Naive B cell (primary cell): Measurements from ENCODE around the gene CFAP298. TPM values are rescaled to one million over a fixed set of nuclear protein-coding genes. Genes with fewer than 3 reads are reported as not detected.

ENCODE experiments used
- ATAC-seq, 2 donors: fragments of 150-1000 bp; cut with Tn5 transposase; 2 replicates each; pipeline ENCODE4 v1.10.0; 2021; ENCODE audit warnings: low read depth in 2 of 2, mild to moderate bottlenecking in 2 of 2, moderate library complexity in 2 of 2
- DNase-seq: peaks from one replicate; pipeline ENCODE4 v3.0.0; 2022
- H3K27ac Mint-ChIP-seq, 6 donors: one replicate each; pipeline ENCODE4 v1.8.0; 2020 to 2022; ENCODE audit warnings: mild to moderate bottlenecking in 6 of 6, mixed read lengths in 6 of 6, moderate library complexity in 5 of 6, inconsistent platforms in 2 of 6
- H3K27me3 Mint-ChIP-seq, 3 donors: one replicate each; pipeline ENCODE4 v1.8.0; 2021 to 2022; ENCODE audit warnings: mixed read lengths in 3 of 3, mild to moderate bottlenecking in 1 of 3
- H3K36me3 Mint-ChIP-seq, 2 donors: one replicate each; pipeline ENCODE4 v1.8.0; 2020 to 2022; ENCODE audit warnings: mixed read lengths in 2 of 2, inconsistent platforms in 1 of 2, mild to moderate bottlenecking in 1 of 2
- H3K4me1 Mint-ChIP-seq, 3 donors: one replicate each; pipeline ENCODE4 v1.8.0; 2020 to 2022; ENCODE audit warnings: mixed read lengths in 3 of 3, inconsistent platforms in 1 of 3, mild to moderate bottlenecking in 1 of 3, moderate library complexity in 1 of 3
- H3K4me3 Mint-ChIP-seq, 8 donors: one replicate each; pipeline ENCODE4 v1.8.0; 2020 to 2022; ENCODE audit warnings: mild to moderate bottlenecking in 8 of 8, mixed read lengths in 8 of 8, moderate library complexity in 8 of 8, inconsistent platforms in 2 of 8
- H3K9me3 Mint-ChIP-seq, 7 donors: one replicate each; pipeline ENCODE4 v1.8.0; 2020 to 2022; ENCODE audit warnings: mixed read lengths in 7 of 7, mild to moderate bottlenecking in 5 of 7, inconsistent platforms in 2 of 7, moderate library complexity in 1 of 7
- polyA plus RNA-seq, 6 donors: library from polyadenylated mRNA; unstranded; fragments of 300-500 nt; fragmentation: Illumina TruSeq; gene quantifications; one replicate each; pipeline ENCODE4 v1.2.3, GENCODE V29; 2021; ENCODE audit warnings: low read depth in 6 of 6

The CFAP298 gene
- polyA plus RNA-seq, 6 donors from 2014 or later = 54.8 to 65.4 (median 57.6) TPM

DNA sequence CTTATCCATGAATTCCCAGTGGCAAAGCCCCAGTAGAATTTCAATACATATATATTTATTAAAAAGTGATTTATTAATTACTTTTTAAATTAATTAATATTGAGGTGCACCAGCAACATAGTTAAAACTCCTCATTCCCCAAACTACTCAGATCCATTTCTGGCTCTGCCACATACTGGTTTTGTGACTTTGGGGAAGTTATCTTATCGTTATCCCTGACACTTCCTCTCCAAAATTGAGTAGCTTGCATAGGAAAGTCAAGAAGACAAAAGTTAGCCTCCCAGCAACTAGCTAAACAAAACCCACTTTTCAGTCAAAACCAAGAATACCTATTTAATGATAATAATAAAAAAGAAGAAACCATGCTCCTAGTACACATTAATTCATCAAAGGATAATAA is 62.7 kb downstream of the CFAP298 start:
- no peak overlapping the region for H3K4me3 Mint-ChIP-seq
- peaks cover 0 to 3% (median 0%) of the 10 kb centered on the region in 7 donors for H3K9me3 Mint-ChIP-seq
- no peaks in the 10 kb centered on the region for H3K4me1 Mint-ChIP-seq
- H3K27ac Mint-ChIP-seq = peak overlapping the region in 1 of 6 donors; percentile 34
- ATAC-seq (no peak), DNase-seq (no peak)
- peaks cover 22 to 37% (median 23%) of the 10 kb centered on the region in 3 donors for H3K27me3 Mint-ChIP-seq
- no peaks in the 10 kb centered on the region for H3K36me3 Mint-ChIP-seq

Other genes starting within 250 kb of the CFAP298 start
- gene URB1, start 219.4 kb downstream of the CFAP298 start, polyA plus RNA-seq = 1 to 10 TPM; 1.3 to 4.9 (median 3.2) TPM
- under 1 TPM in 3 of 6 donors, not detected in 3; 0.47 to 0.87 (median 0.57) TPM for gene EVA1C, start 199.7 kb downstream of the CFAP298 start, polyA plus RNA-seq
- under 1 TPM in 5 of 6 donors, not detected in 1; 0.28 to 1.00 (median 0.54) TPM for gene TCP10L, start 26.9 kb downstream of the CFAP298 start, polyA plus RNA-seq
- 1 to 10 TPM in 5 of 6 donors, not detected in 1; 1.2 to 1.9 (median 1.6) TPM for gene SYNJ1, start 115.6 kb upstream of the CFAP298 start, polyA plus RNA-seq
- gene PAXBP1, start 159.4 kb upstream of the CFAP298 start, polyA plus RNA-seq = 10 to 100 TPM in 2 of 6 donors, 1 to 10 TPM in 4; 4.9 to 15.5 (median 8.8) TPM